Activated CD4-positive, alpha-beta T cell treated with anti-CD3 and anti-CD28 coated beads for 1 hour (primary cell): ENCODE measurements around the gene IFNA17.
"Not testable (repeated sequence)": the region's sequence is repeated elsewhere in the genome, so short reads cannot be mapped to it uniquely, and the experiment has no call there.

ENCODE experiments used
- DNase-seq: peaks from one replicate; pipeline ENCODE4 v3.0.0-alpha.2; 2020

The IFNA17 gene

GRCh38 chr9:21228122-21228521 lies at the start of gene IFNA17:
TSS of gene IFNA17 (minus strand) at chr9:21228222. CDS start at chr9:21228173, 49 bp downstream.
- no peak for DNase-seq

- no peak for DNase-seq
Measured at GRCh38 chr9:21268347-21268657, 40.3 kb upstream of the IFNA17 start.

DNA sequence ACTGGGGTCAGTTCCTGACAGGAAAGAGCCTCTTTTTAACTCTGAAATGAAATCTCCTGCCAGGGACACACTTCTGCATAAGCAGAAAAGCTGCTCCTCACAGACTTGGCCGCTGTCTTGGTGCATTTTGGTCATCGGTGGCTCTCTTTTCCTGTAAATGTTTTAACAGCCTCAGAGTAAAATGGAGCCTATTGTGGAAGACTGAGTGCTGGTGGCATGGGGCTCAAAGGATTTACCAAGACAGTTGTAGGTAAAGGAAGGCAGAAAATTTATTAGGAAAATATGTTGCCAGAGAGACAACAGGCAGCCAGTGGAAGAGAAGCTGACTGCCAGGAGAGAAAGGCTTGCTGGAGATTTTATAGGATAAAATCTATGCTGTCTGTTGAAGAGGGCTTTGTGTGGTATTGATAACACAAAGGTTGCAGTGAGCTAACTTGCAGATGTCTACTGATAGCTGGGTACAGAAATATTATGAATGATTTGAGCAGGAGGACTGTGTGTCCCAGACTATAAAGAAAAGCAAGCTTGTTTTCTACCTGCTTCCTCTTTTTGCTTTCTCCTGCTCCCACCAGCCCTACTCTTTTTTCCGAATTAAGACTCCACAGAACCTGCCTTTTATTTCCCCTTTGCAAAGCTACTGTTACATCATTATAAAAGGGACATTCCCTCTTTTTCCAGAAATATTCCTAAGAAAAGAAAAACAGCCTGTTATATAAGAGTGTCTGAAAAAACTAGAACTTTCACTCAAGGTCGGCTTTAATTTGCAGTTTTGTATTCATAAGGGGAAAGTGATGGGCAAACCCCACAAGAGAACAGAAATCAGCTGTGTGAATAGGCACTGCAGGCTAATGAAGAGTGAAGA lies 39.7 kb upstream of the IFNA17 start:
- DNase-seq, result no peak

DNA sequence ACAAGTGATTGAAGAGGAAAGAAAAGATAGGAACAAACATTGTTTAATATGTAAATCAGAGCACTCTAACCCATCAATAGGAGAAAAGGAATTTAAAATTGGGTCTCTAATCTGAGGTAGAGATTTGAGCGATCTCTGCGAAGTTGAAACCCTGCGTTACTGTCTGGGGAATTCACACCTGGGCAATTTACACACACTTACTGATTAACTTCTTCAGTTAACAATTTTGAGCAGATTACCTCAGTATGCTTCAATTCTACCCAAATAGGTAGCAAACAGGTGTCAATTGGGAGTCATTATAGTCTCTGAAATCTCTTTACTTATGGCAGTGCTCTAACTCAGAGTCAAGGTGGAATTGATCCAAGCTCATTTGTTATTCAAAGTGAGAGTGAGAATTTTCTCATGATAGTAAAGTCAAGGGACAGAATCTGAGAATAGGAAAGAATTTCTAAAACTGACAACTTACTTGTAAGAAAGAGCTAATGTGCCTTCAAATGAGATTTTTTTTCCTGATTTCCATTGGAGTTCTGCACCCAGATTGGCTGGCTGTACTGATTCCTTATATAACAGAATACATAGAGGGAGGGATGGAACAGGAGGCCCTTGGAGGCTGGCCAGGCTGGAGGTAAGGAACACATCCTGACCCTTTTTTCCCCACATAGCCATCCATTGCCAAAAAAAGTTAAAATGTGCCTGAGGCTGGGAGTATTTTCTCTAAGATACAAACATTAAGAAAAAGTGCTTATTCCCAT lies 38.9 kb upstream of the IFNA17 start:
- no peak for DNase-seq

- DNase-seq, result no peak
Measured at GRCh38 chr9:21265421-21266189, 37.6 kb upstream of the IFNA17 start.

DNA sequence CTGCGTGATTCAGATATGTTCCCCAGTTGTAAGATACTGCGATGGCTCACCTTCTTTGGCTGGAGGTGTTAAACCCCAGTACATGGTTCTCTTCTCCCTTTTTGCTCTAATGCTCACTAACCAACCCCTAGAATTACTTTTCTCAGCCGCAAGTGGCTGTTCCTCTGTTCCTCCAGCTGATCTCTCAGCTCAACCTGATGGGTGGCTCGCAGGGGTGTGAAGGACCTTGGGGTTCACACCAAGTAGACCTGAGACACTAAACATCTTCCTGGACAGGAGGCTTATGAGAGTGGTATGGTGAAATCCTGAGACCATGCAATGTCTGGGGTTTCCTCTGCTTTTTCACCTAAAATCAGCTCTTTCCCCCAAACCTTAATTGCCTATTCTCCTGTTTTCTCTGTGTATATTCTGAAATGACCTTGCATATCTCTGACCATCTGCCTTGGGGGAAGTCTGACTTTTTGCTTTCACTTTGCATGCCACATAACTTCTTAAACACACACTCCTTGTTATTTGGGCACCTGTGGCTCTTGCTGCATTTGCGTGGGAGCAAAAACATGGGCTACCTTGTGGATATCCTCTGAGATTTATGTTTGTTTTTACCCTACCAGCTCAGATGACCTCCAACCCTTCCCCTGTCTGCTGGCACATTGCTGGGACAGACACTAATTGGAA lies 27.7 kb upstream of the IFNA17 start:
- no peak for DNase-seq

DNA sequence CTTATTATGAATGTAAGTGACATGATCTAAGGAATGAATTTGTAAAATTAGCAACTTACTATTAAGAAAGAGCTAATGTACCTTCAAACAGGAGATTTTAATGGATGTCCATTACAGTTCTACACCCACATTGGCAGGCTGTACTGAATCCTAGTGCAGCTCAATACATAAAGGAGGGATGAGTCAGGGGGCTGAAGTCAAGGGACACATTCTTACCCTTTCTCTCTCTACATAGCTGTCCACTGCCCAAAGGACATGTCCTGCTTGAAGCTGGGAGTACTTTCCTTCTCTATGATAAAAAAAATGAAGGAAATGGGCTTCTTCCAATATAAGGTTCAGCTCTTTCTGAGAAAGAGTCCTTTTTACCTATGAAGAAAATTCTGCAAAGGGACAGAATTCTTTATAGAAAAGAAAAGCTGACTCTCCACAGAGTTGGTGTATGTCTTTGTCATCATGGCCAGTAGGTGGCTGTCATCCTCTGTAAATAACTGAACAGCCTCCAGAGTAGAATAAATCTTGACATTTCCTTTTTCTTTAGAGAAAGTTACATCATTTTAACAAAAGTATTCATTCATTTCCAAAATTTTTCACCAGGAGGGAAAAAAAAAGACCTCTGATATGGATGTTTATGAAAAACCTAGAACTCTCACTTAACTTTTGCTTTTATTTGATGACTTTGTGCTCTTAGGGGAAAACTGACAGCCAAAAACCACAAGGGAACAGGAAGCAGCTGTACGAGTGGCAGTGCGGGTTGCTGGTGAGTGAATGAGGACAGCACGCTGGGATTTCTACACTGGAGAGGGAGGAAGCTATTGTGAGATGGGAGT lies 24.9 kb upstream of the IFNA17 start:
- DNase-seq, result no peak

GRCh38 chr9:21251638-21252037 lies 23.6 kb upstream of the IFNA17 start:
- DNase-seq, result no peak

DNA sequence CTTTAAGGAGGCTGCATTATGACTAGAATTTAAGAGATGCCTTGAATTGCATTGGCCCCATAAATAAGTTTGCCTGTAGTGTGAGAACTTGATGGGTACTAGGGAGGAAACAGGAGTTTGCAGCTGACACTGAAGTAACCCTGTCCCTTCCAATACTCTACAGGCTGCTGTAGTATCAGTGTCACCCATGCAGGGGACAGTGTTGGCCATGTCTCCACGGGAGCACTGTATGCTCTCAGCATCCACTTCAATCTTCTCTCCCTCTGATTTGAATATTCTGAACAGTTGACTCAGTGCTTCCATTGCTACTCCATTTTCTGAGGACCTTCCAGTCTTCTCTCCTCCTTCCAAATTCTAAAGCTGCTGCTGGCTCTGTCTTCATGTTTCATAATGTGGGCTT lies 23.2 kb upstream of the IFNA17 start:
- no peak for DNase-seq

DNA sequence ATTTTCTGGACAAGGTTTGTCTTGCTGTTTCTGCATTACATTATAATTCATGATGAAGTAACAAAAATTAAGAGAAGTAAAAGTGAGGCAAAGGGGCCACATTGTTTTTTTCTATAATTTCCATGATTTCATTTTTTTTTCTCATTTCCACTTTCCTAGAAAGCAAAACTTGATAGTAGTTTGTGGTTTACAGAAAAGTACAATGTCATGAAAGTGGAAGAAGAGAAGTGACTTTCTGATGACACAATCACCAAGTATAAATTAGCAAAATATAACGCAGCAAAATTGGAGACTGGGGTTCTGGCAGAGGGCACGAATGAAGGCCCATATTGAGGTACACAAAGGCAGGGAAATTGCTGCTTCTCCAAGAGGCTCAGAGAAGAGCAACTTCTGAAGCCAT lies 16.8 kb upstream of the IFNA17 start:
- no peak for DNase-seq

- DNase-seq, result no peak
Measured at GRCh38 chr9:21239911-21240310, 11.9 kb upstream of the IFNA17 start, which contains the start of gene IFNA14. TSS of gene IFNA14 (minus strand) at chr9:21240005. CDS start at chr9:21239935, 70 bp downstream.

- DNase-seq, result not testable (repeated sequence)
Measured at GRCh38 chr9:21236360-21236714, 8.3 kb upstream of the IFNA17 start.

- DNase-seq, result not testable (repeated sequence)
Measured at GRCh38 chr9:21235468-21236359, 7.7 kb upstream of the IFNA17 start.

DNA sequence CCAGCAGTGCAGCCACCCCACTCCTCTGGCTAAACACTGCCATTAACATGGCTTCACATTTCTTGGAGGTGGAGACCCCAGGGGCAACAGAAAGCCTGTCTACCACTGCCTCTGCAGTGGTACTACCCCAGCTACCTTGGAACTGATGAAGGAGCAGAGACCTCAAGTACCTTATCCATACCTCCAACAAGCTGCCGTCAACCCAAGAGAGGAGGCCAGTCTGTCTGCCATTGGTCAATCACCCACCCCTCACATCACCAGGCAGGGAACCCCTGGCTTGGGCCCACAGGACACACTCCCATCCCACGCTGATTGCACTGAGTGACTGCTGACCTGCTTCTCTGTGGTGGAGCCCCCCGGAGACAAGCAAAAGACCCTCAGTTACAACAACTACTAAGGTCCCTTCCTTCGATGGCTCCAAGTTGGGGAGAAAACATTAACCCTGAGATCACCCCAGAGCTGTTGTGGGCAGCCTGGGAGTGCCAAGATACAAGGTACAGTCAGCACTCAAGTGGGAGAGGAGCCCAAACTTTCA lies 6.2 kb upstream of the IFNA17 start:
- no peak for DNase-seq

DNA sequence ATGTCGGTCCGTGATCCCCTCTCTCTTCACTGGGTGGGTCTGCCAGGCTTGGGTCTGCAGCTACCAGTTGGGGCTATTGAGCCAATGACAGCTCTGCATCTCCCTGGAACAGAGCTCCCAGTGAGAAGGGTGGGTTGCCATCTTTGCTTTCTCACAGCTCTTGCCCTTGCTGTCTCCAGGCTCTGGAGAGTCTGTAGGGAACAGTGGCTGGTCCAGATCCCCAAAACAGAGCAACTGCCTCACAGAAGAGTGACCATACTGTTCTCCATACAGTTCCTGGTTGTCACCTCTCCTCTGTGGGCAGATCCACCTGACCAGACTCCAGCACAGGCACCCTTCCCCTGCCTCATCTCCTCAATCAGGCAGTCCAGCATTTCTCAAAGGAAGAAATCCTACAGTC lies 5.2 kb upstream of the IFNA17 start:
- DNase-seq, result no peak

DNA sequence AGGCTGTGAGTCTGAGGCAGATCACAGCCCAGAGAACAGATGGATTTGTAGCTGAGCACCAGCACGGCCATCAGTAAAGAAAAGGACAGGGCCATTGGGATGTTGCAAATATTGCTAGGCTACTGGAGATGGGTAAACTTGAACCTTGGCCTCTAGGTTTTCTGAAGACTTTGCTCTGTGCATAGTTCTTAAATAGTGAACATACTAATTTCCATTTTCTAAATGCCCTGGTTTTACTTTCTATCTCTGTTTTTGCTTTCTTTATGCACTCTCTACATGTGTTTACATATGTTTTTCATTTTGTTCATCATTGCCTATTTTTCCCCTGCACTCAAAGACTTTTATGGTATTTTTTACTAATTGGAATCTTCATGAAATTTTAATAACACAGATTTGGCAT lies 10.8 kb downstream of the IFNA17 start, which contains the start of gene IFNA16:
Gene IFNA16, minus strand, starts transcription at position 101 of the 400 bp plus-strand sequence. Its CDS starts 6 bp downstream, at position 95.
- DNase-seq, result not testable (repeated sequence)

GRCh38 chr9:21213411-21214326 lies 14.4 kb downstream of the IFNA17 start:
- DNase-seq, result not testable (repeated sequence)

- DNase-seq, result not testable (repeated sequence)
Measured at GRCh38 chr9:21212160-21212559, 15.9 kb downstream of the IFNA17 start.

- DNase-seq, result not testable (repeated sequence)
Measured at GRCh38 chr9:21210782-21211181, 17.2 kb downstream of the IFNA17 start.
